AG04449 (cell line): ENCODE data around the gene CFAP161.
A peak's percentile ranks its signal among the peaks of the same experiment; 100 is the strongest.

Experiments
- CTCF ChIA-PET: fragments of 350-600 bp; formaldehyde crosslinking; extraction: SDS; loops from one replicate; lab custom pipeline; 2021; ENCODE audit warnings: antibody characterized with exemption; lab: Yijun Ruan, JAX
- POLR2A ChIA-PET: fragments of 400-600, 350-600 bp; formaldehyde crosslinking; extraction: SDS; loops from one replicate; lab custom pipeline; 2020; ENCODE audit warnings: antibody characterized with exemption, inconsistent platforms; lab: Yijun Ruan, JAX
- DNase-seq: peaks from one replicate; pipeline ENCODE4 v3.0.0-alpha.2; 2010; ENCODE audit warnings: low read depth, low spot score
- H3K4me3 ChIP-seq: 2 replicates; pipeline ENCODE4 v1.5.1; 2011; ENCODE audit warnings: low read depth, mild to moderate bottlenecking, control low read depth, low read length
- CTCF ChIP-seq: IDR thresholded peaks from one replicate; pipeline ENCODE4 v1.5.1; 2011; ENCODE audit warnings: mild to moderate bottlenecking, moderate library complexity, low read length, control low read depth, inconsistent platforms; ENCODE audit not compliant: insufficient read depth; ENCODE audit errors: missing control alignments

The CFAP161 gene

GRCh38 chr15:81101894-81102815, 31.9 kb upstream of the CFAP161 start:
- no peak overlapping the region for H3K4me3 ChIP-seq
- ChIA-PET CTCF (interaction anchor here (1.8 to 29.4 kb wide), 2 partner anchors 10 to 162 kb away, joined by 9 to 1118 read pairs; no protein-coding TSS in a partner anchor), POLR2A (interaction anchor here (0.6 kb wide), 1 partner anchor 682 kb away, joined by 3 read pairs; no protein-coding TSS in a partner anchor)
- no peak for DNase-seq
- TF ChIP-seq CTCF: no peak

DNA sequence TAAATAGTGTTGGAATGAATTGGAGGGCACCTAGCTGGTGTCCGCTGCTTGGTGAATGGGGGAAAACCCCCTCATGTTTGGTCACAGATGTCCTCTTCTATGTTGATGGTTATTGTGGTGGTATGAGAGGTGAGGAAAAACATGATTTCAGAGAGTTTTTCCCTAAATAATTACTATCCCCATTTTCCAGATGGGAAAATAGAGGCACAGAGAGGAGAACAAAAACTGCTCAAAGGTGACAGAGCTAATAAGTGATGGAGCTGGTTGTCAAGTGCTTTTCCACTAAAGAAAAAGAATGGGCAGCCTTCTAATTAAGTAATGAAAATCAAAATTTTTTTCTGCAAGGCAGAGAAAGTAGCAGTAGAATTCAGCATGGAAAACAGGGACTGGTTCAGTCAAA, 30.2 kb upstream of the CFAP161 start:
- no peak for TF ChIP-seq CTCF
- ChIA-PET CTCF (interaction anchor here (0.8 to 29.4 kb wide), 8 partner anchors 32 to 296 kb away, joined by 3 to 1118 read pairs (median 4); no protein-coding TSS in a partner anchor), POLR2A (no interaction called here)
- H3K4me3 ChIP-seq: no peak overlapping the region
- no peak for DNase-seq

DNA sequence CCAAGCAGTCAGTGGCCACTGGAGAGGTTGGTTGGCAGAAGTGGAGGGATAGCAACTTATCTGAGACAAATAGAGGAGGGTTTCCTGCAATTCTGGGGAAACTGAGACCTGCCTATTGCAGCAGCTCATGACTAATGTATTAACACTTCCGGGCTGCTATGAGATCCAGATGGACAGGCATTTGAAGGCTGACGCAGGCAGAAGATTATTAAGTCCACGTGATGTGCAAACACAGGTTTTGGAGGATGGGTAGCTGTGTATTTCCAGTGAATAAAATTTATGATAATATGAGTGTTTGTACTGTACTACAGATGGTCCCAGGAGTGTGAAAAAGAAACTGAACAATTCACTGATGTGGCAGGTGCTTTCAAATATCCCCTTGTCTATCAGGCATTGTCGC, 28.5 kb upstream of the CFAP161 start:
- CTCF ChIA-PET: interaction anchor here (0.7 to 29.4 kb wide), 19 partner anchors 9 to 296 kb away, joined by 3 to 1118 read pairs (median 5); no protein-coding TSS in a partner anchor
- TF ChIP-seq CTCF: no peak
- no peak for DNase-seq
- no peak overlapping the region for H3K4me3 ChIP-seq
- POLR2A ChIA-PET: no interaction called here

DNA sequence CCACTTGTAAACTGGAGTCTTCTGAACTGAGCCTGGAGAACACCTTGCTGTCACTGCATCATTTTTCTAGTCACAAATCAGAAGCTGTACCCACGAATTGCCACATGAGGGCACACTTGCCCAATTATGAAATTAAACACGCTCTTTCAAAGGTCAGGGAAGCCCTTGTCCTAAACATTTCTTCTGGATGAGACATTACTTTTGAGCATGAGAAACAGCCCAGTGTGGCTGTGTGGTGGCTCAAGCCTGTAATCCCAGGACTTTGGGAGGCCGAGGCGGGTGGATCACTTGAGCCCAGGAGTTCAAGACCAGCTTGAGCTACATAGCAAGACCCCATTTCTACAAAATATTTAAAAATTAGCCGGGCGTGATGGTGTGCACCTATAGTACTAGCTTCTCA, 27.5 kb upstream of the CFAP161 start:
- peak; percentile 65 for TF ChIP-seq CTCF
- CTCF ChIA-PET: interaction anchor here (0.7 to 29.4 kb wide), 18 partner anchors 8 to 295 kb away, joined by 3 to 1118 read pairs (median 5); no protein-coding TSS in a partner anchor
- H3K4me3 ChIP-seq: no peak overlapping the region
- POLR2A ChIA-PET: interaction anchor here (1.2 kb wide), 1 partner anchor 160 kb away, joined by 5 read pairs; no protein-coding TSS in a partner anchor
- DNase-seq: peak; percentile 42

GRCh38 chr15:81107889-81108288, 26.2 kb upstream of the CFAP161 start:
- ChIA-PET CTCF (interaction anchor here (0.6 to 29.4 kb wide), 10 partner anchors 9 to 680 kb away, joined by 3 to 1118 read pairs (median 6); no protein-coding TSS in a partner anchor), POLR2A (no interaction called here)
- no peak for TF ChIP-seq CTCF
- H3K4me3 ChIP-seq: no peak overlapping the region
- DNase-seq: no peak

- peak; percentile 32 for TF ChIP-seq CTCF
- POLR2A ChIA-PET: no interaction called here
- CTCF ChIA-PET: interaction anchor here (0.6 to 29.4 kb wide), 16 partner anchors 8 to 680 kb away, joined by 3 to 1118 read pairs (median 5); no protein-coding TSS in a partner anchor
- H3K4me3 ChIP-seq: no peak overlapping the region
- no peak for DNase-seq
These were observed 25.6 kb upstream of the CFAP161 start for GRCh38 chr15:81108427-81108826.
